Spleen (tissue), 11 donors: ENCODE data around the gene UTP25. TPM values are rescaled to one million over a fixed set of nuclear protein-coding genes. Genes with fewer than 3 reads are reported as not detected.
"Not testable (repeated sequence)": the region's sequence is repeated elsewhere in the genome, so short reads cannot be mapped to it uniquely, and the experiment has no call there.

ENCODE experiments used
- DNase-seq: peaks from one replicate; pipeline ENCODE4 v3.0.0-alpha.2; 2020
- H3K27ac ChIP-seq, 8 donors: fragments of 200-600 bp; sonication (generic) in 7 of 8; 1 replicate in 4 of 8; 2 replicates in 4 of 8; pipeline versions ENCODE4 v1.5.0 to v1.8.0; 2016 to 2021; ENCODE audit warnings: inconsistent platforms in 4 of 8, mild to moderate bottlenecking in 4 of 8, moderate library complexity in 1 of 8
- H3K27me3 ChIP-seq, 7 donors: fragments of 200-600 bp; sonication (generic) in 6 of 7; replicated peaks in 1 of 7; 1 replicate in 4 of 7; 2 replicates in 3 of 7; pipeline versions ENCODE4 v1.5.0 to v1.8.0; 2016 to 2021; ENCODE audit warnings: inconsistent platforms in 3 of 7, mild to moderate bottlenecking in 1 of 7
- H3K36me3 ChIP-seq, 6 donors: fragments of 200-600 bp; sonication (generic) in 5 of 6; 1 replicate in 4 of 6; 2 replicates in 2 of 6; pipeline versions ENCODE4 v1.5.0 to v1.8.0; 2016 to 2021; ENCODE audit warnings: inconsistent platforms in 2 of 6
- H3K4me1 ChIP-seq, 6 donors: fragments of 200-600 bp; sonication (generic) in 5 of 6; 1 replicate in 3 of 6; 2 replicates in 3 of 6; pipeline versions ENCODE4 v1.5.0 to v1.8.0; 2016 to 2021; ENCODE audit warnings: inconsistent platforms in 3 of 6
- H3K4me3 ChIP-seq, 8 donors: fragments of 200-600 bp; sonication (generic) in 7 of 8; 1 replicate in 4 of 8; 2 replicates in 4 of 8; pipeline versions ENCODE4 v1.5.0 to v1.8.0; 2016 to 2021; ENCODE audit warnings: inconsistent platforms in 4 of 8, mild to moderate bottlenecking in 4 of 8, moderate library complexity in 2 of 8
- H3K9me3 ChIP-seq, 8 donors: fragments of 200-600 bp; sonication (generic) in 7 of 8; 1 replicate in 4 of 8; 2 replicates in 4 of 8; pipeline versions ENCODE4 v1.5.0 to v1.8.0; 2016 to 2021; ENCODE audit warnings: inconsistent platforms in 4 of 8
- CTCF ChIP-seq, 11 experiments: fragments of 200-600 bp in 7 of 11; fragments of 450-650 bp in 4 of 11; sonication (generic) in 4 of 11; IDR thresholded peaks in 8 of 11; conservative IDR thresholded peaks in 3 of 11; 1 replicate in 7 of 11; 2 replicates in 4 of 11; pipeline versions ENCODE4 v1.4.0 to v1.8.0; 2016 to 2021; ENCODE audit warnings: antibody characterized with exemption in 11 of 11, inconsistent platforms in 4 of 11, mild to moderate bottlenecking in 1 of 11
- POLR2A ChIP-seq, 3 donors: fragments of 450-650 bp; IDR thresholded peaks; one replicate each; pipeline ENCODE4 v1.5.1; 2017; ENCODE audit warnings: antibody characterized with exemption in 3 of 3, mild to moderate bottlenecking in 1 of 3
- POLR2AphosphoS5 ChIP-seq, 3 donors: sonication (generic); formaldehyde crosslinking; IDR thresholded peaks; one replicate each; pipeline ENCODE4 v1.5.1; 2017; ENCODE audit warnings: antibody characterized with exemption in 3 of 3
- WGBS, 5 donors: extraction: QIAGEN DNeasy Blood & Tissue Kit in 3 of 5; methylation state at CpG; one replicate each; pipeline versions ENCODE4 v1.1.5 to v1.1.7; 2013 to 2018; 5-methylcytosine and 5-hydroxymethylcytosine counted together
- intact Hi-C: fragments of 100-400 bp; cut with DNase I; formaldehyde crosslinking; loops from one replicate; pipeline ENCODE4 v1.15.0; 2023; ENCODE audit warnings: low total_unique reads
- polyA plus RNA-seq, 3 donors: library from polyadenylated mRNA; stranded (reverse); fragments of 200-250 nt; gene quantifications; one replicate each; pipeline ENCODE4 v1.2.1, GENCODE V29; 2013
- total RNA-seq, 7 donors: library from RNA; depleted of rRNA in 3 of 7; stranded (reverse); fragments of >200 nt in 3 of 7; fragmentation: NEBNext Ultra II Directional in 4 of 7; extraction: Animal tissue kit (Norgen Biotek cat#: 25700) in 4 of 7; gene quantifications; one replicate each; pipeline versions ENCODE4 v1.1.0 to v1.2.1, GENCODE V29; 2016 to 2021
- donor health status: healthy with polysubstance abuse.
- donor health status: DM: no; HTN: no; CAD: no; lungs with moderate emphysema.
- donor health status: DM: no; HTN: no; CAD: no.
- donor health status: Bipolar disorder and iron deficiency.
- donor health status: healthy.
- donor health status: DM: no; HTN: no; CAD: no.
- donor health status: DM: yes; HTN: yes; CAD: no.

Gene UTP25
- total and polyA plus RNA-seq, 10 donors = 1.8 to 13.4 (median 9.1) TPM

DNA sequence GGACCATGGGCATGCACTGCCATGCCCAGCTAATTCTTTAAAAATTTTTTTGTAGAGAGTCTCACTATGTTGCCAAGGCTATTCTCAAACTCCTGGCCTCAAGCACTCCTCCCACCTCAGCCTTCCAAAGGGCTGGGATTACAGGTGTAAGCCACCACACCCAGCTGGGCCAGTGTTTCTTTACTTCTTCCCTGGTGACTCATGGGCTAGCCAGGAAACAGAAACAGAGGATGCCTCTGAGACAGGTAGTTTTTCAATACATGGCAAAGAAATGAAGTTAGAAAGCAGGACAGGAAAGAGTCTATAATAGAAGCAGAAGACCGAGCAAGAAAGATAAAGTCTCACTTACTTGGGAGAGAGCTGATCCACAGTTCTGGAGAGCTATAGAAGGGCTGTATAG, 35.9 kb upstream of the UTP25 start:
- 0 to 94% (median 40%) methylated on average over 1 of the region's 1 CpG for WGBS, 5 donors
- no peak for DNase-seq
- H3K27me3 ChIP-seq = peaks cover 0 to 35% (median 0%) of the 10 kb centered on the region in 7 donors
- H3K27ac ChIP-seq = no peak overlapping the region
- intact Hi-C loops = no loop called here
- no peak overlapping the region for H3K4me3 ChIP-seq
- peaks cover 0 to 5% (median 0%) of the 10 kb centered on the region in 6 donors for H3K4me1 ChIP-seq
- H3K36me3 ChIP-seq = peaks cover 0 to 14% (median 0%) of the 10 kb centered on the region in 6 donors
- TF ChIP-seq POLR2A (IDR thresholded peaks at IDR 0.05) = no peak
- no peak for TF ChIP-seq CTCF (IDR thresholded peaks at IDR 0.05 in 8 of 11, conservative IDR thresholded peaks at IDR 0.05 in 3 of 11)
- H3K9me3 ChIP-seq = no peaks in the 10 kb centered on the region

- WGBS, 5 donors = 82 to 92% (median 86%) methylated on average over 3 of the region's 3 CpGs
- DNase-seq, H3K4me3 ChIP-seq, H3K9me3 ChIP-seq, H3K27ac ChIP-seq, H3K4me1 ChIP-seq, intact Hi-C loops: not testable (repeated sequence)
- peaks cover 0 to 35% (median 0%) of the 10 kb centered on the region in 7 donors for H3K27me3 ChIP-seq
- H3K36me3 ChIP-seq = peaks cover 0 to 14% (median 0%) of the 10 kb centered on the region in 6 donors
These were observed 34.1 kb upstream of the UTP25 start for GRCh38 chr1:209793711-209794110.

- Histone ChIP-seq H3K27ac (no peak overlapping the region), H3K4me1 (no peaks in the 10 kb centered on the region), H3K9me3 (no peaks in the 10 kb centered on the region), H3K27me3 (peaks cover 0 to 20% (median 0%) of the 10 kb centered on the region in 7 donors), H3K36me3 (peaks cover 0 to 5% (median 0%) of the 10 kb centered on the region in 6 donors), H3K4me3 (no peak overlapping the region)
- DNase-seq = no peak
- WGBS, 5 donors = 76 to 93% (median 81%) methylated on average over 9 of the region's 9 CpGs
- TF ChIP-seq CTCF (IDR thresholded peaks at IDR 0.05 in 8 of 11, conservative IDR thresholded peaks at IDR 0.05 in 3 of 11) (no peak), POLR2A (IDR thresholded peaks at IDR 0.05) (no peak), POLR2AphosphoS5 (IDR thresholded peaks at IDR 0.05) (no peak)
- intact Hi-C loops = no loop called here
These were observed 29.7 kb upstream of the UTP25 start for GRCh38 chr1:209797978-209798639.

DNA sequence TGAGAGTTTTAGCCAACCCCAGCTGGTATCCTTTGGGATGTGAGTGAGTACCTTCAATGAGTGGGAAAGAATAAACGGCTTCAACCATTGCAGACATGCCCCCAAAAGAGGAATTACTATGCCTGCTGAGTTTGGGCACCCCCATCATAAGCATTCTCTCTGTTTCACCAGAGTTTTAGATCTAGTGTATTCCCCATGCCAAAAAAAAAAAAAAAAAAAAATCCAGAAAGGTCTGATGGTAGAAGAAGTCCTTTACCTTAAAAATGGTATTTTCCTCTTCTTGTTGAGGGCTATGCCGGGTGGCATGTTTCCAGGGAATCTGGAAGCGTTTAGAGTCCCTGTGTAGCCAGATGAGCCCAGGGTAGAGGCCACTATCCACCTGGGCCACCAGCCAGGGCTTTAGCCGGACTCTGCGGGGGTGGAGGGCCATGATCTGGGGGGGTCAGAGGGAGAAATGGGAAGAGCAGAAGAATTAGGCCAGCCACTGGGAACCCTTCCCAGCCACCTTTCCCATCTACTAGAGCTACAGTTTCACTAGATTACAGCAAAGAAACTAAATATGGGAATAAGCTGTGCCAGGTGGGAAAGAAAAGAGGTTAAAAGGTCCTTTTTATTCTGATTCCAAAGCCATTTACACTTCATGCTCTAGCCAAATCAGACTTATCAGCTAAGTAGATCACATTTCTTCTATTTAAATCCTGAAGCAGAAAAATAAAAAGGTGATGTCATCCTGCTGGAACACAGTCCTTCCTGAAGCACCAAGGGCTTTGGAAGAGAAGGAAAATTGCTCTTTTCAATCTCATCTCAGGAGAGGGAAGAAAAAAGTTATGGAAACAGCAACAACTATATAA, 26.6 kb upstream of the UTP25 start:
- intact Hi-C loops = no loop called here
- WGBS, 5 donors = 79 to 87% (median 83%) methylated on average over 5 of the region's 5 CpGs
- Histone ChIP-seq H3K36me3 (no peaks in the 10 kb centered on the region), H3K9me3 (no peaks in the 10 kb centered on the region), H3K27me3 (peaks cover 0 to 20% (median 0%) of the 10 kb centered on the region in 7 donors), H3K27ac (no peak overlapping the region), H3K4me3 (no peak overlapping the region), H3K4me1 (peaks cover 0 to 12% (median 9%) of the 10 kb centered on the region in 6 donors)
- no peak for DNase-seq
- TF ChIP-seq POLR2A (IDR thresholded peaks at IDR 0.05) (no peak), POLR2AphosphoS5 (IDR thresholded peaks at IDR 0.05) (no peak), CTCF (IDR thresholded peaks at IDR 0.05 in 8 of 11, conservative IDR thresholded peaks at IDR 0.05 in 3 of 11) (no peak)
